Renal cortical epithelial cell (primary cell): Measurements from ENCODE around the gene CKLF. TPM values are rescaled to one million over a fixed set of nuclear protein-coding genes. Genes with fewer than 3 reads are reported as not detected.
A peak's percentile ranks its signal among the peaks of the same experiment; 100 is the strongest.
"Not testable (repeated sequence)": the region's sequence is repeated elsewhere in the genome, so short reads cannot be mapped to it uniquely, and the experiment has no call there.

Source experiments
- DNase-seq: peaks from one replicate; pipeline ENCODE4 v3.0.0-alpha.2; 2011; ENCODE audit warnings: low read depth
- total RNA-seq: library from RNA; depleted of rRNA; stranded (reverse); fragments of >200 nt; gene quantifications from 2 replicates; pipeline ENCODE4 v1.2.3, GENCODE V29; 2014

CKLF gene
- total RNA-seq, 1 donor from 2014 or later, result 69.3 TPM

- no peak for DNase-seq
Observed at GRCh38 chr16:66542396-66542795, 10.0 kb upstream of the CKLF start.

- DNase-seq, result no peak
Observed at GRCh38 chr16:66543541-66543940, 8.8 kb upstream of the CKLF start.

GRCh38 chr16:66544016-66544757 lies 8.2 kb upstream of the CKLF start:
- no peak for DNase-seq

GRCh38 chr16:66547101-66547989 lies 5.0 kb upstream of the CKLF start:
- no peak for DNase-seq

GRCh38 chr16:66548068-66548467 lies 4.3 kb upstream of the CKLF start:
- no peak for DNase-seq

- DNase-seq, result no peak
Observed at GRCh38 chr16:66548868-66549267, 3.5 kb upstream of the CKLF start.

- no peak for DNase-seq
Observed at GRCh38 chr16:66549284-66550131, 2.9 kb upstream of the CKLF start, which contains the start of gene TK2. Gene TK2, minus strand, starts transcription at chr16:66550122. Its CDS starts 61 bp downstream, at chr16:66550061.

GRCh38 chr16:66551348-66551759 lies 1.0 kb upstream of the CKLF start:
- DNase-seq, result peak; percentile 23

- DNase-seq, result no peak
Observed at GRCh38 chr16:66551788-66552285, 539 bp upstream of the CKLF start.

- no peak for DNase-seq
Observed at GRCh38 chr16:66553223-66553622, 847 bp downstream of the CKLF start.

GRCh38 chr16:66554021-66554420 lies 1.6 kb downstream of the CKLF start:
- no peak for DNase-seq

- no peak for DNase-seq
Observed at GRCh38 chr16:66554495-66554894, 2.1 kb downstream of the CKLF start.

GRCh38 chr16:66560107-66560506 lies 7.7 kb downstream of the CKLF start:
- no peak for DNase-seq

GRCh38 chr16:66561381-66562080 lies 9.2 kb downstream of the CKLF start:
- no peak for DNase-seq

GRCh38 chr16:66562409-66562808 lies 10.0 kb downstream of the CKLF start:
- no peak for DNase-seq

GRCh38 chr16:66562986-66563385 lies 10.6 kb downstream of the CKLF start:
- DNase-seq, result no peak

- DNase-seq, result no peak
Observed at GRCh38 chr16:66563574-66564334, 11.4 kb downstream of the CKLF start.

- no peak for DNase-seq
Observed at GRCh38 chr16:66566051-66566901, 13.9 kb downstream of the CKLF start, which contains the start of gene CMTM1. Gene CMTM1, plus strand, starts transcription at chr16:66566439. Its CDS starts 75 bp downstream, at chr16:66566514.

- not testable (repeated sequence) for DNase-seq
Observed at GRCh38 chr16:66567270-66567669, 14.9 kb downstream of the CKLF start.
